Smooth muscle cell (in vitro differentiated cells): ENCODE data around the gene SLC2A5. TPM values are rescaled to one million over a fixed set of nuclear protein-coding genes. Genes with fewer than 3 reads are reported as not detected.

Source experiments
- DNase-seq: peaks from one replicate; lab custom pipeline; 2025; ENCODE audit not compliant: unreplicated experiment; lab: John Stamatoyannopoulos, UW
- H2AFZ ChIP-seq: fragments of 200-600 bp; sonication (generic); 2 replicates; pipeline ENCODE4 v1.6.0; 2016; ENCODE audit warnings: antibody characterized with exemption, low read depth, mild to moderate bottlenecking
- H3F3A ChIP-seq: fragments of 200-600 bp; sonication (generic); 2 replicates; pipeline ENCODE4 v1.6.0; 2017; ENCODE audit warnings: antibody characterized with exemption, low read depth
- H3K27ac ChIP-seq: fragments of 200-600 bp; sonication (generic); 2 replicates; pipeline ENCODE4 v1.5.1; 2016; ENCODE audit warnings: low read depth, mild to moderate bottlenecking
- H3K27me3 ChIP-seq: fragments of 200-600 bp; sonication (generic); 2 replicates; pipeline ENCODE4 v1.6.1; 2016; ENCODE audit warnings: low read depth, mild to moderate bottlenecking
- H3K36me3 ChIP-seq: fragments of 200-600 bp; sonication (generic); 2 replicates; pipeline ENCODE4 v1.5.1; 2016; ENCODE audit warnings: low read depth
- H3K4me1 ChIP-seq: fragments of 200-600 bp; sonication (generic); 2 replicates; pipeline ENCODE4 v1.5.1; 2016; ENCODE audit warnings: low read depth
- H3K4me2 ChIP-seq: fragments of 200-600 bp; sonication (generic); 2 replicates; pipeline ENCODE4 v1.6.0; 2016; ENCODE audit warnings: mild to moderate bottlenecking
- H3K4me3 ChIP-seq: fragments of 200-600 bp; sonication (generic); 2 replicates; pipeline ENCODE4 v1.5.1; 2016; ENCODE audit warnings: mild to moderate bottlenecking
- H3K79me2 ChIP-seq: fragments of 200-600 bp; sonication (generic); 2 replicates; pipeline ENCODE4 v1.6.0; 2016; ENCODE audit warnings: low read depth, mild to moderate bottlenecking
- H3K9ac ChIP-seq: fragments of 200-600 bp; sonication (generic); 2 replicates; pipeline ENCODE4 v1.6.0; 2016; ENCODE audit warnings: low read depth
- H3K9me3 ChIP-seq: fragments of 200-600 bp; sonication (generic); replicated peaks from 2 replicates; pipeline ENCODE4 v1.5.1; 2016; ENCODE audit warnings: low read depth
- H4K20me1 ChIP-seq: fragments of 200-600 bp; sonication (generic); 2 replicates; pipeline ENCODE4 v1.6.0; 2016; ENCODE audit warnings: low read depth
- CTCF ChIP-seq: fragments of 200-600 bp; sonication (generic); IDR thresholded peaks from 2 replicates; pipeline ENCODE4 v1.5.1; 2017; ENCODE audit warnings: borderline replicate concordance, mild to moderate bottlenecking, antibody characterized with exemption; ENCODE audit not compliant: insufficient read depth, poor library complexity, severe bottlenecking
- WGBS: methylation state at CpG from one replicate; pipeline ENCODE4 v1.1.7; 2016; ENCODE audit warnings: low lambda C conversion rate; 5-methylcytosine and 5-hydroxymethylcytosine counted together
- polyA plus RNA-seq: library from polyadenylated mRNA; unstranded; fragments of >200 nt; fragmentation: Nextera tagmentation; extraction: Ambion mirVana; gene quantifications from 2 replicates; pipeline ENCODE4 v1.2.1, GENCODE V29; 2016
- total RNA-seq: library from RNA; depleted of rRNA; stranded (reverse); fragments of >200 nt; gene quantifications from 2 replicates; pipeline ENCODE4 v1.2.3, GENCODE V29; 2014

Gene SLC2A5
- total and polyA plus RNA-seq, 2 experiments from 2014 or later, result 0.04 TPM; not detected in 1

DNA sequence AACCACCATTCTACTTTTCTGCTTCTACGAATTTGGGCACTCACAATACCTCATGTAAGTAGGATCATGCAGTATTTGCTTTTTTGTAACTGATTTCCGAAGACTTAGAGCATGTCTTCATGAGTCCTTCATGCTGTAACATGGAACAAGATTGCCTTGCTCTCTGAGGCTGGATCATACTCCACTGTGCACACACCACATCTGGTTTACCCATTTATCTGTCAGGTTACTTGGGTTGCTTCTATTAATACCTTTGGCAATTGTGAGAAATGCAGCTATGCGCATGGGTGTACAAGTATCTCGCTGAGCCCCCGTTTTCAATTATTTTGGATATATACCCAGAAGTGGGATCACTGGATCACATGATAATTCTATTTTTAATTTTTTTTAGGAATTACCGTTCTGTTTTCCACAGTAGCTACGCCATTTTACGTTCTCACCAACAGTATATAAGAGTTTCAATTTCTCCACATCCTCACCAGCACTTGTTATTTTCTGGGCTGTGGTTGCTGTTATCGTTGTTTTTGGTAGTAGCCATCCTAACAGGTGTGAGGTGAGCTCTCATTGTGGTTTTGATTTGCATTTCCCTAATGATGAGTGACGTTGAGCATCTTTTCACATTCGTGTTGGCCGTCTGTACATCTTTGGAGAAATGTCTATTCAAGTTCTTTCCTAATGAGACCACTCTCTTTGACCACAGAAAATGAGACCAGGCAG, 10.7 kb upstream of the SLC2A5 start:
- H3F3A ChIP-seq, result peaks cover 6% of the 10 kb centered on the region
- H3K27me3 ChIP-seq, result no peaks in the 10 kb centered on the region
- no peak overlapping the region for H3K9ac ChIP-seq
- WGBS, result 86% methylated on average over 12 of the region's 12 CpGs
- H2AFZ ChIP-seq, result no peak overlapping the region
- H3K36me3 ChIP-seq, result no peaks in the 10 kb centered on the region
- H4K20me1 ChIP-seq, result no peaks in the 10 kb centered on the region
- DNase-seq, result no peak
- no peaks in the 10 kb centered on the region for H3K79me2 ChIP-seq
- H3K4me2 ChIP-seq, result no peak overlapping the region
- no peak overlapping the region for H3K4me3 ChIP-seq
- peaks cover 5% of the 10 kb centered on the region for H3K4me1 ChIP-seq
- no peak overlapping the region for H3K27ac ChIP-seq
- TF ChIP-seq CTCF, result no peak
- no peaks in the 10 kb centered on the region for H3K9me3 ChIP-seq

GRCh38 chr1:9078752-9079500, 9.5 kb upstream of the SLC2A5 start:
- Histone ChIP-seq H2AFZ (no peak overlapping the region), H3F3A (no peaks in the 10 kb centered on the region), H3K79me2 (no peaks in the 10 kb centered on the region), H3K4me2 (no peak overlapping the region), H3K4me1 (peaks cover 5% of the 10 kb centered on the region), H3K4me3 (no peak overlapping the region), H3K27me3 (no peaks in the 10 kb centered on the region), H3K36me3 (no peaks in the 10 kb centered on the region), H3K27ac (no peak overlapping the region), H4K20me1 (no peaks in the 10 kb centered on the region), H3K9ac (no peak overlapping the region), H3K9me3 (no peaks in the 10 kb centered on the region)
- DNase-seq, result no peak
- 81% methylated on average over 19 of the region's 19 CpGs for WGBS
- no peak for TF ChIP-seq CTCF

DNA sequence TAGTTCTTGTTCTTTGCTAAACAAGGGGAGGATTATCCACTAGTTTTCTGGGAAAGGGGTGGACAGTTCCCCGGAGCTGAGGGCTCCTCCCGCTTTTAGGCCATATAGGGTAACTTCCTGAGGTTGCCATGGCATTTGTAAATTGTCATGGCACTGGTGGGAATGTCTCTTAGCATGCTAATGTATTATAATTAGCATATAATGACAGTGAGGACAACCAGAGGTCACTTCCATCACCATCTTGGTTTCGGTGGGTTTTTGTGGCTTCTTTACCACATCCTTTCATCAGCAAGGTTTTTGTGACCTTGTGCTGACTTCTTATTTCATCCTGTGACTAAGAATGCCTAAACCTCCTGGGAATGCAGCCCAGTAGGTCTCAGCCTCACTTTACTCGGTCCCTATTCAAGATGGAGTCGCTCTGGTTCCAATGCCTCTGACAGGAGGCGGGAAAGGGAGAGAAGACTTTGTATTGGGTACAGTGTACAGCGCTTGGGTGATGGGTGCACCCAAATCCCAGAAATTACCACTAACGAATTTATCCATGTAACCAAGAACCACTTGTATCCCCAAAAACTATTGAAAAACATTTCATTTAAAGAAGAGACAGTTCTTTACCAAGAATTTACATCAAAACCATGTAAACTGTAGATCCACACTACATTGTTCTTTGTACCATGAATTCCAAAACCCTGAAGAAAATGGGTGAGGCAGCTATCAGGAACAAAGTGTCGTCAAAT, 8.7 kb upstream of the SLC2A5 start:
- peaks cover 5% of the 10 kb centered on the region for H3K4me1 ChIP-seq
- 67% methylated on average over 9 of the region's 9 CpGs for WGBS
- H4K20me1 ChIP-seq, result no peaks in the 10 kb centered on the region
- H3K4me3 ChIP-seq, result no peak overlapping the region
- H3K27ac ChIP-seq, result no peak overlapping the region
- TF ChIP-seq CTCF, result no peak
- H3K27me3 ChIP-seq, result no peaks in the 10 kb centered on the region
- H3K9me3 ChIP-seq, result no peaks in the 10 kb centered on the region
- no peaks in the 10 kb centered on the region for H3K36me3 ChIP-seq
- no peak overlapping the region for H3K4me2 ChIP-seq
- no peaks in the 10 kb centered on the region for H3F3A ChIP-seq
- H2AFZ ChIP-seq, result no peak overlapping the region
- no peak overlapping the region for H3K9ac ChIP-seq
- DNase-seq, result no peak
- no peaks in the 10 kb centered on the region for H3K79me2 ChIP-seq
